Loucy (cell line): Measurements from ENCODE around the gene PRM2.

Experiments
- H2AFZ ChIP-seq: fragments of 200-600 bp; sonication (generic); 2 replicates; pipeline ENCODE4 v1.6.0; 2016; ENCODE audit warnings: antibody characterized with exemption, mild to moderate bottlenecking, low read length, moderate library complexity
- H3F3A ChIP-seq: fragments of 200-600 bp; 2 replicates; pipeline ENCODE4 v1.6.0; 2016; ENCODE audit warnings: antibody characterized with exemption, low read depth, mild to moderate bottlenecking
- H3K27me3 ChIP-seq: fragments of 200-600 bp; sonication (generic); 2 replicates; pipeline ENCODE4 v1.6.1; 2014; ENCODE audit warnings: low read length, mild to moderate bottlenecking; ENCODE audit not compliant: insufficient read depth, poor library complexity, severe bottlenecking
- H3K36me3 ChIP-seq: fragments of 200-600 bp; sonication (generic); 2 replicates; pipeline ENCODE4 v1.6.1; 2016; ENCODE audit warnings: low read length; ENCODE audit not compliant: insufficient read depth
- H3K4me1 ChIP-seq: fragments of 200-600 bp; sonication (generic); 2 replicates; pipeline ENCODE4 v1.5.1; 2014; ENCODE audit warnings: low read length, mild to moderate bottlenecking; ENCODE audit not compliant: insufficient read depth, poor library complexity, severe bottlenecking
- H3K4me2 ChIP-seq: fragments of 200-600 bp; sonication (generic); 2 replicates; pipeline ENCODE4 v1.6.0; 2014; ENCODE audit warnings: antibody characterized with exemption, low read length, low read depth, mild to moderate bottlenecking; ENCODE audit not compliant: poor library complexity, severe bottlenecking
- H3K4me3 ChIP-seq: fragments of 200-600 bp; sonication (generic); 2 replicates; pipeline ENCODE4 v1.5.1; 2014; ENCODE audit warnings: low read length, mild to moderate bottlenecking, mixed read lengths; ENCODE audit not compliant: poor library complexity, severe bottlenecking
- H3K79me2 ChIP-seq: fragments of 200-600 bp; sonication (generic); 2 replicates; pipeline ENCODE4 v1.6.1; 2014; ENCODE audit warnings: low read length; ENCODE audit not compliant: insufficient read depth
- H3K9ac ChIP-seq: fragments of 200-600 bp; sonication (generic); 2 replicates; pipeline ENCODE4 v1.6.0; 2014; ENCODE audit warnings: mild to moderate bottlenecking, low read depth, low read length, moderate library complexity; ENCODE audit not compliant: poor library complexity, severe bottlenecking
- H3K9me2 ChIP-seq: fragments of 200-600 bp; sonication (generic); replicated peaks from 2 replicates; pipeline ENCODE4 v1.6.1; 2016; ENCODE audit warnings: low read depth, low read length, mixed read lengths
- H3K9me3 ChIP-seq: fragments of 200-600 bp; sonication (generic); 2 replicates; pipeline ENCODE4 v1.6.1; 2014; ENCODE audit warnings: mild to moderate bottlenecking, antibody characterized with exemption, low read length, low read depth; ENCODE audit not compliant: insufficient read depth
- H4K20me1 ChIP-seq: fragments of 200-600 bp; sonication (generic); 2 replicates; pipeline ENCODE4 v1.6.0; 2014; ENCODE audit warnings: antibody characterized with exemption, low read length, mild to moderate bottlenecking; ENCODE audit not compliant: insufficient read depth, poor library complexity, severe bottlenecking
- EZH2phosphoT487 ChIP-seq: fragments of 200-600 bp; IDR thresholded peaks from 2 replicates; pipeline ENCODE4 v1.6.1; 2018; ENCODE audit warnings: antibody characterized with exemption, mild to moderate bottlenecking, moderate library complexity, borderline replicate concordance
- TF ChIP-seq, protein P1 (sequence below): fragments of 200-600 bp; sonication (generic); conservative IDR thresholded peaks from 2 replicates; pipeline ENCODE4 v1.5.1; 2014; ENCODE audit warnings: mild to moderate bottlenecking, antibody characterized with exemption, low read length

The PRM2 gene

GRCh38 chr16:11229432-11229831, 46.8 kb downstream of the PRM2 start:
- Histone ChIP-seq H3K9ac (no peak overlapping the region), H3K27me3 (no peaks in the 10 kb centered on the region), H3K4me2 (no peak overlapping the region), H3K9me2 (no peaks in the 10 kb centered on the region), H3F3A (no peaks in the 10 kb centered on the region), H3K36me3 (no peaks in the 10 kb centered on the region), H3K79me2 (no peaks in the 10 kb centered on the region), H4K20me1 (no peaks in the 10 kb centered on the region), H3K4me3 (no peak overlapping the region), H2AFZ (no peak overlapping the region), H3K9me3 (no peaks in the 10 kb centered on the region), H3K4me1 (peaks cover 20% of the 10 kb centered on the region)
- TF ChIP-seq EZH2phosphoT487, result no peak
- TF ChIP-seq, protein P1, sequence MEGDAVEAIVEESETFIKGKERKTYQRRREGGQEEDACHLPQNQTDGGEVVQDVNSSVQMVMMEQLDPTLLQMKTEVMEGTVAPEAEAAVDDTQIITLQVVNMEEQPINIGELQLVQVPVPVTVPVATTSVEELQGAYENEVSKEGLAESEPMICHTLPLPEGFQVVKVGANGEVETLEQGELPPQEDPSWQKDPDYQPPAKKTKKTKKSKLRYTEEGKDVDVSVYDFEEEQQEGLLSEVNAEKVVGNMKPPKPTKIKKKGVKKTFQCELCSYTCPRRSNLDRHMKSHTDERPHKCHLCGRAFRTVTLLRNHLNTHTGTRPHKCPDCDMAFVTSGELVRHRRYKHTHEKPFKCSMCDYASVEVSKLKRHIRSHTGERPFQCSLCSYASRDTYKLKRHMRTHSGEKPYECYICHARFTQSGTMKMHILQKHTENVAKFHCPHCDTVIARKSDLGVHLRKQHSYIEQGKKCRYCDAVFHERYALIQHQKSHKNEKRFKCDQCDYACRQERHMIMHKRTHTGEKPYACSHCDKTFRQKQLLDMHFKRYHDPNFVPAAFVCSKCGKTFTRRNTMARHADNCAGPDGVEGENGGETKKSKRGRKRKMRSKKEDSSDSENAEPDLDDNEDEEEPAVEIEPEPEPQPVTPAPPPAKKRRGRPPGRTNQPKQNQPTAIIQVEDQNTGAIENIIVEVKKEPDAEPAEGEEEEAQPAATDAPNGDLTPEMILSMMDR, result no peak

- Histone ChIP-seq H3K4me1 (no peaks in the 10 kb centered on the region), H3K79me2 (no peaks in the 10 kb centered on the region), H4K20me1 (no peaks in the 10 kb centered on the region), H3K36me3 (no peaks in the 10 kb centered on the region), H3K4me3 (no peak overlapping the region), H3K4me2 (no peak overlapping the region), H3F3A (no peaks in the 10 kb centered on the region), H3K9me2 (no peaks in the 10 kb centered on the region), H3K27me3 (no peaks in the 10 kb centered on the region), H2AFZ (no peak overlapping the region), H3K9ac (no peak overlapping the region), H3K9me3 (no peaks in the 10 kb centered on the region)
- no peak for TF ChIP-seq EZH2phosphoT487
- TF ChIP-seq, protein P1, result no peak
Measured at GRCh38 chr16:11225677-11226549, 50.4 kb downstream of the PRM2 start.
